NCI-H82 (cell line): ENCODE data around the gene PTPRN2.

ENCODE experiments used
- DNase-seq: peaks from one replicate; lab custom pipeline; 2025; lab: John Stamatoyannopoulos, UW

The PTPRN2 gene

GRCh38 chr7:158010961-158011693 is 576.5 kb downstream of the PTPRN2 start:
- DNase-seq: no peak

GRCh38 chr7:158009886-158010285 is 577.7 kb downstream of the PTPRN2 start:
- no peak for DNase-seq

GRCh38 chr7:158008267-158008666 is 579.4 kb downstream of the PTPRN2 start:
- DNase-seq: no peak

GRCh38 chr7:158007697-158008257 is 579.8 kb downstream of the PTPRN2 start:
- no peak for DNase-seq

- DNase-seq: no peak
These were observed 580.6 kb downstream of the PTPRN2 start for GRCh38 chr7:158006841-158007696.

GRCh38 chr7:158005531-158005930 is 582.1 kb downstream of the PTPRN2 start:
- no peak for DNase-seq

GRCh38 chr7:158004123-158004490 is 583.5 kb downstream of the PTPRN2 start:
- no peak for DNase-seq

GRCh38 chr7:158003441-158004122 is 584.0 kb downstream of the PTPRN2 start:
- no peak for DNase-seq

- DNase-seq: no peak
These were observed 585.0 kb downstream of the PTPRN2 start for GRCh38 chr7:158002486-158003080.

GRCh38 chr7:158001621-158002320 is 585.9 kb downstream of the PTPRN2 start:
- DNase-seq: peak; percentile 9

GRCh38 chr7:158001003-158001402 is 586.6 kb downstream of the PTPRN2 start:
- no peak for DNase-seq

GRCh38 chr7:158000160-158000559 is 587.5 kb downstream of the PTPRN2 start:
- no peak for DNase-seq

- no peak for DNase-seq
These were observed 588.6 kb downstream of the PTPRN2 start for GRCh38 chr7:157998884-157999552.

GRCh38 chr7:157997471-157997870 is 590.2 kb downstream of the PTPRN2 start:
- DNase-seq: no peak

GRCh38 chr7:157997080-157997440 is 590.6 kb downstream of the PTPRN2 start:
- no peak for DNase-seq

GRCh38 chr7:157996359-157997079 is 591.1 kb downstream of the PTPRN2 start:
- peak; percentile 86 for DNase-seq

GRCh38 chr7:157995815-157996214 is 591.8 kb downstream of the PTPRN2 start:
- no peak for DNase-seq

- no peak for DNase-seq
These were observed 593.3 kb downstream of the PTPRN2 start for GRCh38 chr7:157994319-157994718.

- no peak for DNase-seq
These were observed 594.1 kb downstream of the PTPRN2 start for GRCh38 chr7:157993406-157994105.
